ENCODE measurements around the gene CCDC28A.
A peak's percentile ranks its signal among the peaks of the same experiment; 100 is the strongest.

CCDC28A gene

DNA sequence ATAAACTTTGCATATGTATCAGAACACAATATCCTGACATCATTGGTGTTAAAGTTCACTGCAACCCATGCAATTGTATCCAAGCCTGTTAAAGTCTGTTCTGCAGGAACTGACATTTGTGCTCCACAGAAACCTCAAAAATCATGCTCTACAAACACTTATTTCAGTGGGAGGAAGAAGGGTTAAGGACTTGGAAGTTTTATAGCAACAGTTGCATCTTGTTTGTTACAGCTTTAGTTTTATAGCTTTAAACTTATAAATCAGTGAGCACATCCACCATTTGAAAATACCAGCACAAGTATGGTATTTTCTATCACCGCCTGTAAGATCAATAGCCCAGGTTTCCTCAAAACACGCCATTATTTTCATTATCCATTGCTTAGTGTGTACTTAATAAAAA, 23.2 kb downstream of the CCDC28A start:
- Mint-ChIP-seq H3K9me3 (no peaks in the 10 kb centered on the region), H3K4me3 (peak overlapping the region; percentile 31), H3K27ac (no peak overlapping the region), H3K4me1 (peaks cover 5% of the 10 kb centered on the region), H3K36me3 (ENCODE audit: low read depth) (peaks cover 2% of the 10 kb centered on the region), H3K27me3 (ENCODE audit: low read depth, poor library complexity) (peaks cover 5% of the 10 kb centered on the region)
- DNase-seq = no peak
- TF ChIP-seq, protein P1, sequence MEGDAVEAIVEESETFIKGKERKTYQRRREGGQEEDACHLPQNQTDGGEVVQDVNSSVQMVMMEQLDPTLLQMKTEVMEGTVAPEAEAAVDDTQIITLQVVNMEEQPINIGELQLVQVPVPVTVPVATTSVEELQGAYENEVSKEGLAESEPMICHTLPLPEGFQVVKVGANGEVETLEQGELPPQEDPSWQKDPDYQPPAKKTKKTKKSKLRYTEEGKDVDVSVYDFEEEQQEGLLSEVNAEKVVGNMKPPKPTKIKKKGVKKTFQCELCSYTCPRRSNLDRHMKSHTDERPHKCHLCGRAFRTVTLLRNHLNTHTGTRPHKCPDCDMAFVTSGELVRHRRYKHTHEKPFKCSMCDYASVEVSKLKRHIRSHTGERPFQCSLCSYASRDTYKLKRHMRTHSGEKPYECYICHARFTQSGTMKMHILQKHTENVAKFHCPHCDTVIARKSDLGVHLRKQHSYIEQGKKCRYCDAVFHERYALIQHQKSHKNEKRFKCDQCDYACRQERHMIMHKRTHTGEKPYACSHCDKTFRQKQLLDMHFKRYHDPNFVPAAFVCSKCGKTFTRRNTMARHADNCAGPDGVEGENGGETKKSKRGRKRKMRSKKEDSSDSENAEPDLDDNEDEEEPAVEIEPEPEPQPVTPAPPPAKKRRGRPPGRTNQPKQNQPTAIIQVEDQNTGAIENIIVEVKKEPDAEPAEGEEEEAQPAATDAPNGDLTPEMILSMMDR (IDR thresholded peaks at IDR 0.05) = no peak

DNA sequence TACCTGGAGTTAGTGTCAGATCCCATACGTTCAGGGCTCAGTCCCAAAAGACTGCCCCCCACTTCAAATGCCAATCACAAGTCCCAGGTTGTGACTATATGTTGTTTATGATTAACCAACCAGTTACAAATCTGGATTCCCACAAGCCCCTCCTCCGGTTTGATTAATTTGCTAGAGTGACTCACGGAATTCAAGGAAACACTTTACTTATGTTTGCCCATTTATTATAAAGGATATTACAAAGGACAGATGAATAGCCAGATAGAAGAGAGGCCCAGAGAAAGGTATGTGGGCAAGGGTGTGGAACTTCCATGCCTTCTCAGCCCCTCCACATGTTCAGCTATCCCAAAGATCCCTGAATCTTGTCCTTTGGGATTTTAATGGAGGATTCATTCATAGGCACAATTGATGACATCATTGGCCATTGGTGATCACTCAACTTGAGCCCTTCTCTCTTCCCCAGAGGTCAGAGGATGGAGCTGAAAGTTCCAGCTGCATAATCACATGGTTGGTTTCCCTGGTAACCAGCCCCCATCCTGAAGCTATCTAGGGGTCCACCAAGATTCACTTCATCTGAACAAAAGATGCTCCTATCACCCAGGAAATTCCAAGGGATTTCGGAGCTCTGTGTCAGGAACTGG, 24.4 kb downstream of the CCDC28A start:
- Mint-ChIP-seq H3K9me3 (no peaks in the 10 kb centered on the region), H3K36me3 (ENCODE audit: low read depth) (no peaks in the 10 kb centered on the region), H3K4me1 (peaks cover 5% of the 10 kb centered on the region), H3K4me3 (no peak overlapping the region), H3K27me3 (ENCODE audit: low read depth, poor library complexity) (peaks cover 5% of the 10 kb centered on the region), H3K27ac (peak overlapping the region; percentile 78)
- no peak for DNase-seq
- TF ChIP-seq, protein P1 (IDR thresholded peaks at IDR 0.05) = no peak

DNA sequence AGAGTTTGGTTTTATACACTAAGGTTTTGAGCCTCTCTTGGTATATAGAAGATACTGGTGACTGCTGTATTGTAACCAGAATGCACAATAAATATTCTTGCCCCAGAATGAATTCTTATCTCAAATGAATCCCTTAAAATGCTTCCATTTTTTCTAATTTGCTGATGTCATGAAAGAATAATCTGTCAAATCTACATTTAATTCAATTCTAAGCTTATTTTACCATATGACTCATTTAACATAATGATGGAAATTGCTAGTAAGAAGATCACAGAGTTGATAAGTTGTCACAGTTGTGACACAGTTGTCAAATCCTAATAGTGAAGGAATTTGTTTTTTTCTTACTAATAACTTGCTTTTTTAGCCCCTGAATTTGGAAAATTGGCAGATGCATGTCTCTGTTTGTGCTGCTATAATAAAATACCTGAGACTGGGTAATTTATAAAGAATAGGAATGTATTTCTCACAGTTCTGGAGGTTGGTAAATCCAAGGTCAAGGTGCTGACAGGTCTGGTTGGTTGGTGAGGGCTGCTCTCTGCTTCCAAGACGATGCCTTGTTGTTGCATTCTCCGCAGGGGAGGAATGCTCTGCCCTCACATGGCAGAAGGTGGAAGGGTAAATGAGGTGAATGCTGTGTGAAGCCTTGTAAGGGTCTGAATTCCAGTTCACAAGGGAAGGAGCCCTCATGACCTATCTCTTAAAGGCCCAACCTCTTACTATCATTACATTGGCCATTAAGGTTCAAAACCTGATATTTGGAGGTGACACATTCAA, 27.0 kb downstream of the CCDC28A start:
- no peak overlapping the region for H3K27ac Mint-ChIP-seq
- no peak overlapping the region for H3K4me3 Mint-ChIP-seq
- TF ChIP-seq, protein P1 (IDR thresholded peaks at IDR 0.05) = no peak
- no peaks in the 10 kb centered on the region for H3K9me3 Mint-ChIP-seq
- no peaks in the 10 kb centered on the region for H3K27me3 Mint-ChIP-seq (ENCODE audit: low read depth, poor library complexity)
- H3K4me1 Mint-ChIP-seq = peaks cover 5% of the 10 kb centered on the region
- no peaks in the 10 kb centered on the region for H3K36me3 Mint-ChIP-seq (ENCODE audit: low read depth)
- DNase-seq = no peak

DNA sequence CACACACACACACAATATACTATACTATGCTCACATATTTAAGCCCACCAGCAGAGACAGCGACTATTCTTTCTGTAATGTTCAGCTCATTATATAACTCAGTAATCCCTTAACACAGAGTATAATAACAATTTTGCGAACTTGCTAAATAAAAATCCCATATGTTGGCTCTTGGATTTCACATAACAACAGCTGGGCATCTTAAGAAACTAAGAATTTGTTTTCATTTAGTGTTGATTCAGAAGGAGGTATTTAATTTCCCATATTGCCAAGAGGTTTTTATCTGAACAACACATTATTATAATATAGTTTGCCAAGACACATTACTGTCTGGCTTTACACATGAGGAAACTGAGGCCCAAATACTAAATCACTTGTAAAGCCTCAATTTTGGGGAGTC, 29.8 kb downstream of the CCDC28A start:
- H3K4me1 Mint-ChIP-seq = no peaks in the 10 kb centered on the region
- TF ChIP-seq, protein P1 (IDR thresholded peaks at IDR 0.05) = no peak

DNA sequence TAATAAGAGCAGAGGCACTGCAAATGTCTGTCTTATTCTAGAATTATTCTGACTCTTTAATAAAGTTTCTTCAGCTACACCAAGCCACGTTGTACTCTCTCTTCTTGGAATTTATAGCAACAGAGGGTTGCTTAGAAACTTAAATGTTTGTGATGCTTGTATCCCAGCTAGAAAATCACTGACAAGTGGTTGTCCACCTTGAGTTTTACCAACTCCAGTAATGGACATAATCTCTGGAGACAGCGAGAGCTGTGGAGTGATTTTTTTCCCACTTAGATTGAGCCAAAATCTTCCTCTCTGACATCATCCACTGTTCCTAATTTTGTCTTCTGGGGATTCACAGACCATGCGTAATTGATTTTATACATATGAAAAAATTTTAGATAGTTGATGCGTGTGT, 30.3 kb downstream of the CCDC28A start:
- Mint-ChIP-seq H3K36me3 (ENCODE audit: low read depth) (no peaks in the 10 kb centered on the region), H3K4me3 (no peak overlapping the region), H3K9me3 (no peaks in the 10 kb centered on the region), H3K4me1 (no peaks in the 10 kb centered on the region), H3K27ac (no peak overlapping the region), H3K27me3 (ENCODE audit: low read depth, poor library complexity) (peaks cover 3% of the 10 kb centered on the region)
- TF ChIP-seq, protein P1 (IDR thresholded peaks at IDR 0.05) = no peak
- DNase-seq = no peak

More for the DNA sequence above, 29.8 kb downstream of the CCDC28A start:
- Mint-ChIP-seq H3K27me3 (ENCODE audit: low read depth, poor library complexity) (peaks cover 3% of the 10 kb centered on the region), H3K9me3 (no peaks in the 10 kb centered on the region), H3K4me3 (no peak overlapping the region), H3K27ac (no peak overlapping the region), H3K36me3 (ENCODE audit: low read depth) (no peaks in the 10 kb centered on the region)
- DNase-seq = no peak

Measured in nephron progenitor cell (in vitro differentiated cells).